ENCODE data around the gene REEP3. TPM values are rescaled to one million over a fixed set of nuclear protein-coding genes. Genes with fewer than 3 reads are reported as not detected.

The REEP3 gene
- 27.6 and 30.3 TPM in 2 replicates for total RNA-seq

GRCh38 chr10:63520500-63521415 lies at the start of gene REEP3:
Gene REEP3, plus strand, starts transcription at chr10:63521401. Its CDS starts 145 bp downstream, at chr10:63521546.

Other genes with a start within 250 kb of the REEP3 start
- gene JMJD1C, start 55.4 kb upstream of the REEP3 start, total RNA-seq: 25.9 and 47.7 TPM in 2 replicates